ENCODE measurements around the gene MPHOSPH10.

- no peak for TF ChIP-seq GATA2 (IDR thresholded peaks at IDR 0.05; ENCODE audit: low read depth, low read length)
- no peak for TF ChIP-seq GATA3 (IDR thresholded peaks at IDR 0.05; ENCODE audit: low read depth, low read length)
These were observed 19.8 kb downstream of the MPHOSPH10 start for GRCh38 chr2:71150082-71150816.
